HG03103 (cell line): ENCODE results near the gene PCDHB9.
"Not testable (repeated sequence)": the region's sequence is repeated elsewhere in the genome, so short reads cannot be mapped to it uniquely, and the experiment has no call there.

Experiments
- ATAC-seq: cut with Tn5 transposase; IDR thresholded peaks from one replicate; pipeline ENCODE4 v1.9.1; 2021; ENCODE audit warnings: low read depth; ENCODE audit not compliant: unreplicated experiment

Gene PCDHB9

GRCh38 chr5:141234109-141234667 lies 47.2 kb downstream of the PCDHB9 start:
- ATAC-seq = no peak

GRCh38 chr5:141235922-141236321 lies 49.0 kb downstream of the PCDHB9 start:
- ATAC-seq = not testable (repeated sequence)

GRCh38 chr5:141236516-141237313 lies 49.8 kb downstream of the PCDHB9 start:
- no peak for ATAC-seq
